GM12892 (cell line): Measurements from ENCODE around the gene SLC25A20.

Experiments used
- DNase-seq: peaks from one replicate; pipeline ENCODE4 v3.0.0; 2011; ENCODE audit not compliant: insufficient read length
- FAIRE-seq: peaks from 2 replicates; lab custom pipeline; 2011; peaks lifted over from hg19 to GRCh38; lab: Jason Lieb, UNC
- POLR2A ChIP-seq: IDR thresholded peaks from 2 replicates; pipeline ENCODE4 v1.6.1; 2011; ENCODE audit warnings: low read depth, low read length, control low read depth
- POLR2AphosphoS5 ChIP-seq: IDR thresholded peaks from 2 replicates; pipeline ENCODE4 v1.6.1; 2011; ENCODE audit warnings: low read depth, low read length, control low read depth
- TAF1 ChIP-seq: IDR thresholded peaks from 2 replicates; pipeline ENCODE4 v1.6.1; 2011; ENCODE audit warnings: low read depth, mild to moderate bottlenecking, control low read depth, low read length, borderline replicate concordance

The SLC25A20 gene

DNA sequence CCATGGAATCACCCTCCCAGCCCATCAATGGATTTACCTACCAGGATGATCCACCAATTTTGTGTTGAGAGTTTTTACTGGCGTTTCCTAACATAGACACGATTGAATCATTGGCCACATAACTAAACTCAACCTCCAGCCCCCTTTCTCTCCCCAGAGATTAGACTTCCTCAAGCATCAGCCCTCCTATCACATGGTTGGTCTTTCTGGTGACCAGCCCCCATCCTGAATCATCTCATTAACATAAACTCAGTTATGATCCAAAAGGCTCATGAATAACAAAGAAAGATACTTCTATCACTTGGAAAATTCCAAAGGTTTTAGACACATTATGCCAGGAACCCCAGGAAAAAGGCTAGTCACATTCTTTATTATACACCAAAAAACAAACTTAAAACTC lies 72.2 kb downstream of the SLC25A20 start:
- FAIRE-seq (no peak), DNase-seq (no peak)

DNA sequence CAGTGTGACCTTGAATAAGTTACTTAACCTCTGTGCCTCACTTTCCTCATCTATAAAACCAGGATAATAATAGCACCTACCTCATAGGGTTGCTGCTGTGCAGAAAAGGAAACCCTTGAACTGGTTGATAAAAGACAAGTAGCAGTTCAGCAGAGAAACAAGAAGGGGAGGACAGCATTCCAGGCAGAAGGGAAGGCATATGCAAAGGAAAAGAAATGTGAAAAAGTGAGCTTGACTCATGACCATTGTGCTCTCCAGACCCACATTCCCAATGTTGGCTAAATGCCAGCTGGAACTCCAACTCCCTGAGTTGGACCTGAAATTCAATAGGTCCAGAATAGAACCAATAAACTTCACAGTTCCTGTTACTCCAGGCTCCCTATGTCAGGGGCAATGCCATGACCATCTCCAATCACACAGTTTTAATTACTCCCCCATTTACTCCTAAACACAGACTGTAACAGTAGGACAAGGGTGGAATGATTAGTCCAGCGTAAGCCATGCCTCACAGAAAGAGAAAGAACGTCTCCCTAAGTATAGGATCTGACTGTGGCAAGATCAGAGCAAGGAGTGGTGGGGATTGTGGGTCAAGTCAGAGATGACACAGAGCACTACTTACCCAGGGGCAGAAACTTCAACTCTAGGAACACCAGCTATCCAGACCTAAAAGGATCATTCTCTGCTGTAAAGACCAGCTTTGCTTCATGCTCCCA lies 77.9 kb downstream of the SLC25A20 start:
- FAIRE-seq (no peak), DNase-seq (no peak)
- TF ChIP-seq TAF1 (no peak), POLR2AphosphoS5 (no peak), POLR2A (no peak)

More for the DNA sequence above, 72.2 kb downstream of the SLC25A20 start:
- TF ChIP-seq POLR2AphosphoS5 (no peak), POLR2A (no peak), TAF1 (no peak)

DNA sequence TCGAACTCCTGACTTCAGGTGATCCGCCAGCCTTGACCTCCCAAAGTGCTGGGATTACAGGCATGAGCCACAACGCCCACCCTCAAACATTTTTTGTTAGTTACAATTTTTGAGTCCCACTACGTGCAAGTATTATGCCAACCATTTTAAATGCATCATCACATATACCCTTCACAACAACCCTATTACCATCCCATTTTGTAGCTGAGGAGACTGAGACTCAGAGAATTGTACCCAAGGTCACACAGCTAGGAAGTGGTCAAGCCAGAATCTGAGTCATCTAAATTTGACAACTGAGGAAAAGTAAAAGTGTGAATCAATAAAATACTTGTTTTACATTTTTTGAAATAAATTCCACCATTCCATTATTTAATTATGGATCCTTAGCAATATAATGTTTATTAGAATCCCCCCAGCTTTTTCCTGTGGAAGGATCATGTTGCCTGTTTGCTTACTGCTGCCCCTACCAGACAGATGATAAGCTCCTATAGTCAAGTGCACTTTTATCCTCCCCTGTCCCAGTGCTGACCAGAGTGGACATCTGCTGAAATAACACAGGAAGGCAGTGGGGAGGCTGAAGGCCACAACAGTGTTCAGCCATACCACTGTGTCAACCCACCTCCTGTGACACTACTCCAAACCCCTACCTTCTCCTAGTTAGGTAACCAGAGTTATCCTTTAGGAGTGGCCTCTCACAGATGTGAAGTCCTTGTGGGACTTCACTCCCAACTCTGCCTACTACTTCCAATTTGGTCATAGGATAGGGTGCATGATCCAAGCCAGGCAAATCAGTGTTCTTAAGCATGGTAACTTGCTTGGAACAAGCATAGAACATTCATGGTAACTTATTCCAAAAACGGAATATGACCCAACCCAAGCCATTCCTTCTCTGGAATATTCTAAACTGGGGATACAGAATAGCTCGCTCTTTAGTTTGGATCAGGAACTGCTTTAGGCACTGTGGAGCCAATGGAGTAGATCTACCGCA lies 79.2 kb downstream of the SLC25A20 start:
- TF ChIP-seq POLR2AphosphoS5: no peak
- TF ChIP-seq TAF1: no peak
- no peak for TF ChIP-seq POLR2A
- no peak for DNase-seq
- no peak for FAIRE-seq

DNA sequence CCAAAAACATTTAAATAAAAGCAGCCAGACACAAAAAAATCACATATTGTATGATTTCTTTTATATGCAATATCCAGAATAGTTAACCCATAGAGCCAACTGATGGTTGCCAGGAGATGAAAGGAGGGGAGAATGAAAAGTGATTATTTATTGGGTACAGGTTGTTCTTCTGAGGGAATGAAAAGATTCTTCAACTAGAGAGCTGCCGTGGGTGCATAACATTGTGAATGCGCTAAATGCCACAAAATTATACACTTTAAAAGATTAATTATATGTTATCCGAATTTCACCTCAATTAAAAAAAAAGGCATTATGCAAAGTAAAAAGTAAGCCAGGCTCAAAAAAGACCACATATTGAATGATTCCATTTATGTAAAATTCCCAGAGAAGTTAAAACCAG lies 87.2 kb downstream of the SLC25A20 start:
- no peak for DNase-seq
- no peak for FAIRE-seq
- TF ChIP-seq POLR2A: no peak
- no peak for TF ChIP-seq TAF1
- TF ChIP-seq POLR2AphosphoS5: no peak
